LNCaP clone FGC (cell line): ENCODE data around the gene NOTUM.
A peak's percentile ranks its signal among the peaks of the same experiment; 100 is the strongest.

Source experiments
- DNase-seq: peaks from one replicate; pipeline ENCODE4 v3.0.0-alpha.2; 2011; ENCODE audit warnings: low read depth
- H3K4me3 ChIP-seq: 2 replicates; pipeline ENCODE4 v1.5.1; 2011; ENCODE audit warnings: mild to moderate bottlenecking, low read depth, low read length, control low read depth
- TF ChIP-seq, protein P1 (sequence below): IDR thresholded peaks from 2 replicates; pipeline ENCODE4 v1.5.1; 2012; ENCODE audit warnings: mild to moderate bottlenecking; ENCODE audit not compliant: control insufficient read depth, insufficient read depth; ENCODE audit errors: extremely low read depth

The NOTUM gene

DNA sequence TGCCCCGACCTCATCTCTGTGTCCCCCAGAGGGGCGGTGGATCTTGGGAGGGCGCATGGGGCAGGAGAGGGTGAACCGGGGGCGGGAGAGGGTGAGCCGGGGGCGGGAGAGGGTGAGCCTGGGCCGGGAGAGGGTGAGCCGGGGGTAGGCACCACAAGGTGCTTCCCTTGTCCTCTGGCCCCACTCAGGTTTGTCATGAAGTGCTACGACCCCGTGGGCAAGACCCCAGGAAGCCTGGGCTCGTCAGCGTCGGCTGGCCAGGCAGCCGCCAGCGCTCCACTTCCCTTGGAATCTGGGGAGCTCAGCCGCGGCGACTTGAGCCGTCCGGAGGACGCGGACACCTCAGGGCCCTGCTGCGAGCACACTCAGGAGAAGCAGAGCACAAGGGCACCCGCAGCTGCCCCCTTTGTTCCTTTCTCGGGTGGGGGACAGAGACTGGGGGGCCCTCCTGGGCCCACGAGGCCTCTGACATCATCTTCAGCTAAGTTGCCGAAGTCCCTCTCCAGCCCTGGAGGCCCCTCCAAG is 35.3 kb upstream of the NOTUM start:
- no peak overlapping the region for H3K4me3 ChIP-seq
- DNase-seq = no peak
- TF ChIP-seq, protein P1, sequence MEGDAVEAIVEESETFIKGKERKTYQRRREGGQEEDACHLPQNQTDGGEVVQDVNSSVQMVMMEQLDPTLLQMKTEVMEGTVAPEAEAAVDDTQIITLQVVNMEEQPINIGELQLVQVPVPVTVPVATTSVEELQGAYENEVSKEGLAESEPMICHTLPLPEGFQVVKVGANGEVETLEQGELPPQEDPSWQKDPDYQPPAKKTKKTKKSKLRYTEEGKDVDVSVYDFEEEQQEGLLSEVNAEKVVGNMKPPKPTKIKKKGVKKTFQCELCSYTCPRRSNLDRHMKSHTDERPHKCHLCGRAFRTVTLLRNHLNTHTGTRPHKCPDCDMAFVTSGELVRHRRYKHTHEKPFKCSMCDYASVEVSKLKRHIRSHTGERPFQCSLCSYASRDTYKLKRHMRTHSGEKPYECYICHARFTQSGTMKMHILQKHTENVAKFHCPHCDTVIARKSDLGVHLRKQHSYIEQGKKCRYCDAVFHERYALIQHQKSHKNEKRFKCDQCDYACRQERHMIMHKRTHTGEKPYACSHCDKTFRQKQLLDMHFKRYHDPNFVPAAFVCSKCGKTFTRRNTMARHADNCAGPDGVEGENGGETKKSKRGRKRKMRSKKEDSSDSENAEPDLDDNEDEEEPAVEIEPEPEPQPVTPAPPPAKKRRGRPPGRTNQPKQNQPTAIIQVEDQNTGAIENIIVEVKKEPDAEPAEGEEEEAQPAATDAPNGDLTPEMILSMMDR = no peak

- DNase-seq = no peak
- H3K4me3 ChIP-seq = no peak overlapping the region
- TF ChIP-seq, protein P1 = no peak
Observed at GRCh38 chr17:81995463-81996231, 34.7 kb upstream of the NOTUM start.

GRCh38 chr17:81994593-81995462 is 33.8 kb upstream of the NOTUM start:
- no peak overlapping the region for H3K4me3 ChIP-seq
- no peak for DNase-seq
- TF ChIP-seq, protein P1 = no peak

GRCh38 chr17:81993729-81994592 is 33.0 kb upstream of the NOTUM start:
- no peak for DNase-seq
- TF ChIP-seq, protein P1 = no peak
- H3K4me3 ChIP-seq = no peak overlapping the region

DNA sequence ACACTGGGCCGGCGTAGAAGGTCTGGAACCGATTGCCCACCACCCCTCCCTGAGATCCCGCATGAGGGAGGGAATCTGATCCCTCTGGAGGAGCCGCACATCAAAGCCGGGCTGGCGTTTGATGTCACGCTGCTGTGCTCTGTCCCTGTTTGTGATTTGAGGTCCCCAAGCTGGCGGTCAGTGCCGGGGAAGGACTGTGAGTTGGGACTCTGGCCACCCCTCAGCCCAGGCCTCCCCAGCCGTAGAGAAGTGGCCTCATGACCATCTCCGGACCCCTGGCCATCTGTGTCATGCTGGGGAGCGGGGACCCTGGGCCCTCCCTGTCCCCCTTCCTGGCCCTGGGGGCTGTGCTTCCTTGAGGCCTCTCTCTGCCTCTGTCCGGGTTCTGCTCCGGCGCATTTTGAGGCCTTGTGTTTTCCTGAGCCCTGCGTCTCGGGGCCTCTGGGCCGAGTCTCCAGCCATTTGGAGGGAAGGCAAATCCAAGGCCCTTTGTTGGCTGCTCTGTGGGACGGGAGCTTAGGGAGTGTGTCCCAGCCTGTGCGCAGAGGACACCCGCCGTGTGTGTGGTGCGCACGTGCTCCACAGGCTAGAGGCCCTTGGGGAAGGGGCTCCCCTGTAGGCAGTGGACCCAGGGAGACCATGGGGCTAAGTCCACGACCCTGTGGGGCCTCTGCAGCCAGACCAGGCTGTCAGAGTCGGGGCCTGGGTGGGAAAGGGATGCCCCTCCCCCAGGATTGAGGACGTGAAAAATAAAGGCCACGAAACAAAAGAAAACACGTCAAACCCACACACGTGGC is 31.5 kb upstream of the NOTUM start:
- TF ChIP-seq, protein P1 = no peak
- peak overlapping the region; percentile 21 for H3K4me3 ChIP-seq
- DNase-seq = no peak
